Astrocyte (in vitro differentiated cells and primary cell): Measurements from ENCODE around the gene TTLL9.

Source experiments
- EZH2 ChIP-seq: IDR thresholded peaks from 2 replicates; pipeline ENCODE4 v1.6.1; 2012; ENCODE audit warnings: mild to moderate bottlenecking, low read length, inconsistent platforms; ENCODE audit not compliant: insufficient read depth
- TF ChIP-seq, protein P1 (sequence below): IDR thresholded peaks from 2 replicates; pipeline ENCODE4 v1.5.1; 2011; ENCODE audit warnings: low read depth, mild to moderate bottlenecking, inconsistent platforms, low read length, moderate library complexity; ENCODE audit not compliant: insufficient read depth

DNA sequence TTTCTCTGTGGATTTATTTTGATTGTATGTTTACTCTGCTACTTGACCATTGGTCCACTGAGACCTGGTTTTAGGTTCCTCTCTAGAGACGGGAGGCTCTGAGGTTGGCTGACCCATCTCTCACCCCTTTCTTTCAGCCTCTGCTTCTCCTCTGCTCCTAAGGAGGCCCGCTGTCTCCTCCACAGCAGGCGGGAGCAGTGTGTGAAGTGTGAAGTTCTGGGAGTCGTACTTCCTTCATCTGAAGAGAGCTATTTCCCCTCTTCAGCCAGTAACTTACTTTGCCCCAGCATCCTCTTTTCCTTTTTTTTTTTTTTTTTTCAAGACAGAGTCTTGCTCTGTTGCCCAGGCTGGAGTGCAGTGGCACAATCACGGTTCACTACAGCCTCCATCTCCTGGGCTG is 60.3 kb downstream of the TTLL9 start:
- TF ChIP-seq, protein P1, sequence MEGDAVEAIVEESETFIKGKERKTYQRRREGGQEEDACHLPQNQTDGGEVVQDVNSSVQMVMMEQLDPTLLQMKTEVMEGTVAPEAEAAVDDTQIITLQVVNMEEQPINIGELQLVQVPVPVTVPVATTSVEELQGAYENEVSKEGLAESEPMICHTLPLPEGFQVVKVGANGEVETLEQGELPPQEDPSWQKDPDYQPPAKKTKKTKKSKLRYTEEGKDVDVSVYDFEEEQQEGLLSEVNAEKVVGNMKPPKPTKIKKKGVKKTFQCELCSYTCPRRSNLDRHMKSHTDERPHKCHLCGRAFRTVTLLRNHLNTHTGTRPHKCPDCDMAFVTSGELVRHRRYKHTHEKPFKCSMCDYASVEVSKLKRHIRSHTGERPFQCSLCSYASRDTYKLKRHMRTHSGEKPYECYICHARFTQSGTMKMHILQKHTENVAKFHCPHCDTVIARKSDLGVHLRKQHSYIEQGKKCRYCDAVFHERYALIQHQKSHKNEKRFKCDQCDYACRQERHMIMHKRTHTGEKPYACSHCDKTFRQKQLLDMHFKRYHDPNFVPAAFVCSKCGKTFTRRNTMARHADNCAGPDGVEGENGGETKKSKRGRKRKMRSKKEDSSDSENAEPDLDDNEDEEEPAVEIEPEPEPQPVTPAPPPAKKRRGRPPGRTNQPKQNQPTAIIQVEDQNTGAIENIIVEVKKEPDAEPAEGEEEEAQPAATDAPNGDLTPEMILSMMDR: no peak
- TF ChIP-seq EZH2: no peak
